Hypothalamus (tissue), 51 donors: ENCODE measurements around the gene MYOM3.
A peak's percentile ranks its signal among the peaks of the same experiment; 100 is the strongest.
"Not testable (repeated sequence)": the region's sequence is repeated elsewhere in the genome, so short reads cannot be mapped to it uniquely, and the experiment has no call there.

Source experiments
- DNase-seq, 51 donors: peaks; one replicate each; lab custom pipeline; 2025; lab: John Stamatoyannopoulos, UW

The MYOM3 gene

GRCh38 chr1:24047110-24047477 lies 64.8 kb downstream of the MYOM3 start:
- DNase-seq = no peak

- no peak for DNase-seq
Observed at GRCh38 chr1:24045771-24046170, 66.2 kb downstream of the MYOM3 start.

GRCh38 chr1:24044672-24045071 lies 67.3 kb downstream of the MYOM3 start:
- not testable (repeated sequence) for DNase-seq

- DNase-seq = no peak
Observed at GRCh38 chr1:24043345-24044032, 68.4 kb downstream of the MYOM3 start.

GRCh38 chr1:24042315-24042714 lies 69.6 kb downstream of the MYOM3 start:
- no peak for DNase-seq

- DNase-seq = no peak
Observed at GRCh38 chr1:24036088-24036487, 75.8 kb downstream of the MYOM3 start.

- no peak for DNase-seq
Observed at GRCh38 chr1:24032981-24033380, 79.0 kb downstream of the MYOM3 start.

- DNase-seq = not testable (repeated sequence)
Observed at GRCh38 chr1:24030976-24031516, 80.9 kb downstream of the MYOM3 start.

- no peak for DNase-seq
Observed at GRCh38 chr1:24027838-24028468, 84.0 kb downstream of the MYOM3 start.

- no peak for DNase-seq
Observed at GRCh38 chr1:24022581-24023361, 89.2 kb downstream of the MYOM3 start.

GRCh38 chr1:24021403-24022266 lies 90.3 kb downstream of the MYOM3 start:
- no peak for DNase-seq

- DNase-seq = no peak
Observed at GRCh38 chr1:24020470-24020869, 91.5 kb downstream of the MYOM3 start.

GRCh38 chr1:24020025-24020424 lies 91.9 kb downstream of the MYOM3 start:
- DNase-seq = no peak

- DNase-seq = peak in 40 of 51 donors; percentile 3 to 73 (median 38)
Observed at GRCh38 chr1:24018611-24019580, 93.0 kb downstream of the MYOM3 start.

GRCh38 chr1:24015221-24016210 lies 96.4 kb downstream of the MYOM3 start:
- no peak for DNase-seq

GRCh38 chr1:24012878-24013277 lies 99.1 kb downstream of the MYOM3 start:
- not testable (repeated sequence) for DNase-seq

- no peak for DNase-seq
Observed at GRCh38 chr1:24010650-24011049, 101.3 kb downstream of the MYOM3 start.

- DNase-seq = no peak
Observed at GRCh38 chr1:24009406-24009805, 102.5 kb downstream of the MYOM3 start.
